GM19397 (cell line): ENCODE data around the gene PTTG1IP.

Experiments used
- ATAC-seq: cut with Tn5 transposase; IDR thresholded peaks from one replicate; pipeline ENCODE4 v1.9.1; 2021; ENCODE audit warnings: mild to moderate bottlenecking, moderate library complexity; ENCODE audit not compliant: unreplicated experiment

PTTG1IP gene

DNA sequence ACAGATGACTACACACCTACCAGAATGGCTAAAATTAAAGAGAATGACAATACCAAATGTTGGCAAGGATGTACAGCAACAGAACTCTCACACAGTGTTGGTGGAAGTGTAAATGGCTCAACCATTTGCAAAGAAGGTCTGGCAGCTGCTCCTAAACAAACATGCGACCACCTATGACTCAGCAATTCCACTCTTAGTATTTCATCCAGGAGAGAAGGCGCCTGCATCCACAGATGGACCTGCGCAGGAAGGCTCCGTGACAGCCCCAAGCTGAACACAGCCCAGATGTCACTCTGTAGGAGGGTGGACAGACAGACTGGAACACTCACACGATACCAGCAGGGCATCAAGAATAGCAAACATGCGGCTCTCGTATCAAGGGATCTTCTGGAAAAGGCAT, 6.7 kb downstream of the PTTG1IP start:
- ATAC-seq = no peak

DNA sequence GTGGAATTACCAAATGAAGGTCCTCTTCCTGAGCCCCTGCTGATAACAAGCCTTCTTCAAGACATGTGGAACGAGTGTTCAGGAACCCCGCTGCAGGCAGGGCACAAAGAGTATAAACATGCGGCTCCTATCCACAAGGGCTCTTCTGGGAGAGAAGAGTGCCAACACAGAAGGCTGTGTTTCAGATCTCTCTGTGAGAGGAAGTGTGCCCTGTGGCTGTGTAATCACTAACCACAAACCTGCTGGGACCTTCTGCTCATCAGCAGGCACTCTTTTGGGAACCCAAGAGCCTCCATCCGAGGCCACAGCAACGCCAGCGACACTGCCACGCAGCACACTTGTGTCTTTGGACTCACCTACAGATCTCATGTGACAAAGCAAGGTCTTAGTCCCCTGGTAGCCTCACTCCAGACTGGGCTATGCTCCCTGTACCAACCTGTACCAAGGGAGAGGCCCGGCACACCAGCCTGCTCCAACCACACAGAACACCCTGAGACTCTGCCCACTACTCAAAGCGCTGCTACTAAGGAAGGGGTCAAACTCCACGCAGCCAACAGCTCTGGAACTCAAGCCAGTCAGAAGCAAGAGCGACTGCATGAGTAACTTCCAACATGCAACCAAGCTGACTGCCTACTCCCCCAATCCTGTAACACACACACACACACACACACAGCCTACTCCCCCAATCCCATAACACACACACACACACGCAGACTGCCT, 7.8 kb downstream of the PTTG1IP start:
- no peak for ATAC-seq

DNA sequence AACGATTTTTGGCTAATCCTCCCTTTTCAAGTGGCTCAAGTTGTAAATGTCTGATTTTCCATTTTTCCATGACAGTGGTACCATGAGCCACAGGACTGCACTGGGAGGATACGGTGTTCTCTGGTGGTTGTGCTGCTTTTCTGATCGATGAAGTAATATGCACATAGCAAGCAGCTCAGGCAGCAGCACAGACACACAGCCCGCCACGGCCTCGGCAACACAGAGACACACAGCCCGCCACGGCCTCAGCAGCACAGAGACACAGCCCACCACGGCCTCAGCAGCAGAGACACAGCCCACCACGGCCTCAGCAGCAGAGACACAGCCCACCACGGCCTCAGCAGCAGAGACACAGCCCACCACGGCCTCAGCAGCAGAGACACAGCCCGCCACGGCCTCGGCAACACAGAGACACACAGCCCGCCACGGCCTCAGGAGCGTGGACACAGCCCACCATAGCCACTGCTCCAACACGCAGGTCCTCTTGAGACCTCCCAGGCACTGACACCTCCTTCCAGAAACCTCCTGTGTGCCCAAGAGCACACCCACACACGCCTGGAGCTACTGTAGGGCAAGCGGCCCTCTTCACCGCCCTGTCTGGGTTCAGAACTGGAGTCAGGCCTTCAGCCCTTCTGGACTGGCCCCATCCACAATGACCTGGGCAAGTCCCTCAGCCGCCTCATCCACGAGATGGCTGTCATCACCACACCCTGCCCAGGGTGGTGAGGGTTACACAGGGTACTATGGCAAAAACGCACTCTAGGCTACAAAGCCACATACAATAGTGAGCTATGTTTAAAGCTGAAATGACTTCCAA, 10.4 kb downstream of the PTTG1IP start:
- ATAC-seq = no peak

DNA sequence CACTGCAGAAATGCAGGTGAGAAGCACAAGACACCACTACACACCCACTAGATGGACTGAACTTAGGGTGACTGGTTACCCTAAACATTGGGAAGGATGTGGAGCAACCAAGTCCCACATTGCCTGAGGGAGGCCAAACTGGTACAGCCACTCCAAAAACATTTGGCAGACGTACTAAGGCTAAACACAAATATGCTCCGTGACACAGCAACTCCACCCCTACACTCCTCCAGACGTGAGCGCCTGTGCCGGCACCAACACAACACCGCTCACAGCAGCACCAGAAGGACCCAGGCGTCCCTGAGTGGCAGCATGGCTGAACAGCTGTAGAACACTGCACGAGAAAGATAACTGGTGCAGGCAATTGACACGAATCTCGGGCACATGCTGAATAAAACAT, 14.7 kb downstream of the PTTG1IP start:
- ATAC-seq = no peak

DNA sequence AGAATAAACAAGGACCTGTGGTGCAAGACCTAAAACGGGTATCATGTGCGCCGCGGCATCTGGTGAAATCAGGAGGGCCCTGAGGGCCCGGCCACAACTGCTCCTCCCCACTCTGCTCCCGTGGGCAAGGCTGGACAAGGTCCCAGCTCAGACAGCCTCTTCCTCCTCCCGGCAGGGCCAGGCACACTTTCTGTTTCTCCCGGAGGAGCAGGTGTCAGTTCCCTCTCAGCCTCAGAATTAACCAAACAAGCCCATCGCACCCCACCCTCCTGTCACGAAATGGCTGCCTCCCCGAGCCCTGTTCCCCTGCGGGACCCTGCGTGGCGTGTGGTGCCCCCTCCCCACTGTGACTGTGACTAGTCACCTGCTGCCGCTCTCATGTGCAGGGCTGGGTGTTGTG, 15.2 kb downstream of the PTTG1IP start:
- no peak for ATAC-seq

DNA sequence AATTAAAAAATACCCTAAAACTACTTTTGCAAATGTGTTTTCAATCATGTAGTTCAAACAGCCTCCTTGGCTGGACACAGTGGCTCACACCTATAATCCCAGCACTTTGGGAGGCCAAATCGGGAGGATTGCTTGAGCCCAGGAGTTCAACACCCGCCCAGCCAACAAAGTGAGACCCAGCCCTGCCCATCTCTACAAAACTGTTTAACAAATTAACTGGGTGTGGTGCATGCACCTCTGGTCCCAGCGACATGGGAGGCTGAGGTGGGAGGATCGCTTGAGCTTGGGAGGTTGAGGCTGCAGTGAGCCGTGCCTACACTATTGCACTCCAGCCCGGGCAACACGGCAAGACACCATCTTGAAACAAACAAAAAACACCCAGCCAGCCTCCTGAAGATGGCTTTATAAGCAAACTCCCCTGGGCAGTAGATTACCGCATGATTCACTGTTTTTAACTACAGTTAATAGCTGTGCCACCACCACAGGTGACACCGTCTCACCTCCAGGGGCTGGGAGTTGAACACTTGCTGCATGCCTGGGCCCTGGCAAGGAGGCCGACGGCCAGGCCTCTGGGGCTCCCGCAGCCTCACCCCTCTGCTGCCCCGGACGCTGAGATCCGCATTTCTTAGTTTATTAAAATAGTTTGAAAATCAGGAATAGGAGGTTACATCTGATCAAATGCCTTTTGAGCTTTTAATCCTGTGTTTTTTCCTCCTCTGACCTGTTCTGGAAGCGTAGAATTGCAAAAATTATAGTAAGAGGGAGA, 16.2 kb downstream of the PTTG1IP start:
- ATAC-seq = no peak

DNA sequence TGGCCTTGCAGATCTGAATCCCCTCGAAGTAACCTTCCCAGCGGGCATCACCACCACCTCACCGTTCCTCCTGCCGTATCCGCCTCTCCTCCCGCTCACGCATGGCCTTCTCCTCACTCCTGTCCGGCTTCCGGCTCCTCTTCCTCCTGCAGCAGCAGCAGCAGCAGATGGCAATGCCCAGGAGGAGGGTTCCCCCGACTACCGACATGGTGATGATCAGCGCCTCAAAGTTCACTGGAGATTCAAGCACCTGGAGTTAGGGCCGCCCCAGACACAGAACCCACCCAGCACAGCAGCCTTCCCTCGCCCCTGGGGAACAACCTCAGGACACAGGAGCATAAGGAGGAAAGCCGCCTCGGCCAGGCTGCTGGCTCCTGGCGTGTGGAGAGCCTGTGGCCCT, 17.4 kb downstream of the PTTG1IP start:
- ATAC-seq = no peak

DNA sequence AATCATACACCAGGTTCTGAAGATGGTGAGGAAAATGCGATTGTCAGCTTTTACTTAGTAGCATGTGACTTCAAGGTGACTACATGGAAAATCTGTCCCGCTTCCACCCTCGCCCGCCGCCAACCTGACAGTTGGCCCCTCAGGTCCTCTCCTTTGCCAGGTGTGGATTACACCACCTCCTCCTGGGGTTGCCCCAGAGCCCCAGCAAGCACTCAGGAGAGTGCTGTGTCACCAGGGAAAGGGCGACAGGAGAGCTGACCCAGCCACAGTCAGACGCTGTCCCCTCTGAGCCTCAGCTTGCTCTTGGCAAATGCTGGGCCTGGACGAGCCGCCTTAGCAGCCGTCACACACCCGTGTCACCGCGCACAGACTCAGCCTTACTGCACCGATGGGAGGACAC, 17.9 kb downstream of the PTTG1IP start:
- ATAC-seq = no peak

DNA sequence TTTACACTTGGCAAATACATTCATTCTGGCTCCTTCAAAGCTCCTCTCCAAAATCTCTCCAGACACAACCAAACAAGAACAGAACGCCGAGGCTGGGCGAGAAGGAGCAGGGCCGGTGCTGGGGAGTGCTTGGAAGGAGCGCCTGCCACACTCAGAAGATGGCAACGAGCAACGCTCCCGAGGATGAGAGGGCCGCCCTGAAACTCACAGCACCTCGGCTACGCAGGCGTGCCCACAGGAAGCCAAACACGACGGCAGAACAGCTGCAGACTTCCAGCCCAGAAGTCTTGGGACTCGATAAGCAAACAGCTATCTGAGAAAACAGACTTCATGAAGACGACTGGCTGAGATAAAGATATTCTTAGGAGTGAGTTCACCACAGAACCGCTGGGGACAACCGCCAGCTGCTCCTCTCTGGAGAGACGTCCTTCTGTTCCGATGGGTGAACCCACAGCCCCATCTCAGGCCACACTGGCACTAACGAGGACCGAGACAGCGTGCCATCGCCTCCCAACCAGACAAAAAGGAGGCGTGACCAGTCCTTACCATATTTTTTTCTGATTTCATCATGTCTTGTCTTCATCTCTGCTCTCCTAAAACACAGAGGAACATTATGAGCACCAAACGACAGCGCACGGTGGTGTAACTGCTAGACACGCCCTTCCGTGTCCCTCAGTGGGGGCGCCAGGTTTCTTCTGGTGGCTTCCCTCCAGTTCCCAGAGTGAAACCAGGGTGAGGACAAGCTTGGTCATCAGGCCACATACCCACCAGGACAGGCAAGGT, 18.6 kb downstream of the PTTG1IP start:
- no peak for ATAC-seq

DNA sequence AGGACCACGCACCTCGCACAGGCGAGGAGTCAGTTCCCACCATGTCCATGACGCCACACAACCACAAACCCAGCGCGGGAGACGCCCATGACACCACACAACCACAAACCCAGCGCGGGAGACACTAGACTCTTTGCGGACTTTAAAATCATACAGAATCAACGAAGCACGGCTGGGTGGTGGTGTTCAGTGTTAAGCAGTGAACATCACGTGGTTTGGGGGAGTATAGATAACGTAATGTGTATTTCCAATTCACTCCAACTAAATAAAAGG, 19.2 kb downstream of the PTTG1IP start:
- no peak for ATAC-seq

DNA sequence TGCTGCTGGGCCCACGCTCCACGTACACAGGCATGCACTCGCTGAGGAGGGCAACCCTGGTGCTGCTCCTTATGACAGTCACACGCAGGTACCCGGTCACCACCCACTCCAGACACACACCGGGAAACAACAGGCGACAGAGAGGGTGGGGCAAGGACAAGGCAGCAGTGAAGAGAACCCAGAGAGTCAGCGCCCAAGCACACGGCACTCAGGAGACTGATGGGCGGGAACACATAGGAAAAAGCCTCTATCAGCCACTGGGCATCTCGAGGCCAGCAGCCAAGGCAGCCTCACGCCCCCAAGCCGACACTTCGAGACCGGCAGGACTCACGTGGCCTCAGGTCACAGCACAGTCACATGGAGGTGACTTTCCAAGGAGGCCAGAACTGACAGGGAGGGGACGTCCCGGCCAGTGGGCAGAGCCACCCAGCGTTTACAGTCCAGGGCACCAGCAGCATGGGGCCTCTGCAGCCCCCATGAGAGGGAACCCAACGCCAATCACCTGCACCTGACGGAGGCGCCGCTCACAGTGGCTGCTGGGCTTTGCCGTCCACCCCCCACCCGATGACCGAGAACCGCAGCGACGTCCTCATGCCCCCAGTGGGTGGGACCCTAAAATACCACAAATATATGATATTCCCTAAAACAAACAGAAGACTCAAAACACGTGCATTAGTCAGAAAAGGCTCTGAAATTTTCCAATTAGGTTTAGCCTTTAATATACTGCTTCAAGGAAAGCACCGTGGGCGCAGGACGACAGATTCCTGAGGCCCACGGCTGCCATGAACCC, 19.7 kb downstream of the PTTG1IP start:
- no peak for ATAC-seq

DNA sequence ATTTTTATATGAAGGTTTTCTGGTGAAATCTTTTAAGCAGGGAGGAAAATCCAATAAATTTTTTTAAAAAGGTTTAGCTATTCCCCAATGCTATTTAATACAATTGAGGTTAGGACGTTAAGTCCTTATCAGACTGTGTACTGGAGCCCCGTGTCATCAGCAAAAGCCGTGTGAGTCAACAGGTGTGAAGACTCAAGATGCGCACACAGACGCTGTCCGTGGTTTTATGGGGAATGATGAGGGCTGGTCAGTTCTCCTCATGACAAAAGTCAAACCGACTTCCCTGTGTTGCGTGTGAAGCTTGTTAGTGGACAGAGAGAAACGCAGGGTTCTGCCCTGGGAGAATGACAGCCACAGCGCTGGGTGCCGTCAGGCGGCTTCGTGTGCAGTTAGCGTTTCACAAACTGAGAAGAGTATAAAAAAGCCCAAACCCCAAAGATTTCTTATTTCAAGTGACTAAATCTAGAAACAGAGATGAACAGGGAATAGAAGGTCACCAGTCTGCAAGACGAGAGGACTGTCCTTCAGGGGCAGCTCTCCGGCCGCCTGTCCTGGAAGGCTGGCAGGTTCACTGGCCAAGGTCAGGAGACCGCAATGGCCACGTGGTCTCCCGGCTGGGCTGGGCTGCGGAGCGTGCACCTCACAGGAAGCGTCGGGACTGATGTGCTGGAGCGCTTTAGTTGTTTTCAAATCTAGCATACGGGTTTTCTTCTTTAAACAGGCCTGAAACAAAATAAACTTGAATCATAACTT, 22.4 kb downstream of the PTTG1IP start:
- ATAC-seq = no peak

DNA sequence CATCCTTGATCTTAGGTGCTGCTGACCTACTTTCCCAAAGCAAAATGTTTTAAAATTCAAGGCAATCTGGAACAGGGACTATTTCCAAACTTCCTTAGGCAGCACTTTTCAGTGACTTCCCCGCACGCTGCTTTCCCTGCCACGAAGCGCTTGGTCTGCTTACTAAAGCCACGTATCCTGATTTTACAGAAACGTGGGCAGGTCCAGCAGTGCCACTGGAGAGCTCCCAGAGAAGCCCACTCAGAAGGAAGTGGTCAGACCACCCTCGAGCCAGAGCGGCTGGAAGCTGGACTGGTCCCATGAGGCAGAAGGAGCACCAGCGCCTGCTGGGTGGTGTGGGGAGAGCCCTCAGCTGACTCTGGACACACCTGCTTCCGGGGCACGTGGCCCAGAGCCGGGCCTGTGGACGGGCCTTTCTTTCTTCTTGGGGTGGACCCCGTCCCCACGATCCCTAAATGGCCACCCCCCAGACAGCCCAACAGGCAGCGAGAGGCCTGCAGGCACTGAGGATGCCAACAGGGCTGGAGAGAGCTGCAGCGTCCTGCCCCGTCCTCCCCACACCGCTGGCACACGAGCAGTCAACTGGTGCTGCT, 23.2 kb downstream of the PTTG1IP start:
- ATAC-seq = no peak

DNA sequence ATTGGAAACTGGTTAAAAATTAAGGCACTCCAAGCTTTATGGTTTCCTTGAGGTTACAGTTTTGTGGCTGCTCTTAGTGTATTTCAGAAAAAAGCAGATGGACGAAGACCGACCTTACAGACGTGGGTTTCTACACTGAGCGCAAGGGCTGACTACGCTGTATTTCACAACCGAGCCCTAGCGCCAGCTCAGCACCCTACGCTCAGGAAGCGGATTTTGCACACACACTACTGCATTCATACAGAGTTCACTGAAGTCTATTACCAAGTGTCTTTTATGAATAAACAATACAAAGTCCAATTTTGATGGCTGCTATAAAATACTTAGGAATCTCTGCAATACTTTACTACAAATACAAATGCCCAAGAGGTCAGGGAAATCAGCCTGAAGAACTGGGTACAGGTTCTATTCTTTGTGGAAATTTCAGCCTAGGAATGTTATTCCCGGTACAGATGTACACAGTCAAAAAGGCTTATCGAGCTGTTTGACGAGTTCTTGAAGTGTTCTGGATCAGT, 23.8 kb downstream of the PTTG1IP start:
- ATAC-seq = no peak

DNA sequence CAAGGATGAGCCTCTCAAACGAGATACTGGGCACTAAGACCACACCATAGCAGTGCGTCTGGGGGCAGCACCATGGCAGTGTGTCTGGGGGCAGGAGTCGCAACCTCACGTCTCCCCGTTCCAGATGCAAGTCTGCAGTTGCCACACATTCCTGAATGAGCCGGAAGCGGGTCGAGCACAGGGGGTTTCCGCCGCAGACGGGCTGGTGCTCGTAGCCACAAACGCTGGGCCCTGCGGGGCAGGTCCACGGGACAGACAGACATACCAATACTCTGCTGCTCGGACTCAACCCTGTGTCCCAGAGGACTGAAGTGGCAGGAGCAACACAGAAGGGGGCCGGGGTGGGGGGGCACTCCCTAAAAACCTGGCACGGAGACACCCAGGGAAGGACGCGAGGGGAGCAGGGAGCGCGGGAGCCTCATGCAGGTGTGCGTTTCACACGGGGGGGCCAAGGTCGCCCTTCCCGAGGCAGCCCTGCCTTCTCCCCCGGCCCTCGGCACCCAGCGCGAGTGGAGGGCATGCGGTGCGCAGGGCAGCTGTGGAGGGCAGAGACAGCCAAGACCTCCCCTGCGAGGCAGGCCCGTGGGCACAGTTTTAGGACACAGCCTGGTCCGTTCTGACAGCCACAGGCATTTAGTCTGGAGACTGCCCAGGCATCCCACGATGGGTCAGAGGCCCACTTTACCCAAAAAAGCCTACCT, 24.5 kb downstream of the PTTG1IP start:
- no peak for ATAC-seq

DNA sequence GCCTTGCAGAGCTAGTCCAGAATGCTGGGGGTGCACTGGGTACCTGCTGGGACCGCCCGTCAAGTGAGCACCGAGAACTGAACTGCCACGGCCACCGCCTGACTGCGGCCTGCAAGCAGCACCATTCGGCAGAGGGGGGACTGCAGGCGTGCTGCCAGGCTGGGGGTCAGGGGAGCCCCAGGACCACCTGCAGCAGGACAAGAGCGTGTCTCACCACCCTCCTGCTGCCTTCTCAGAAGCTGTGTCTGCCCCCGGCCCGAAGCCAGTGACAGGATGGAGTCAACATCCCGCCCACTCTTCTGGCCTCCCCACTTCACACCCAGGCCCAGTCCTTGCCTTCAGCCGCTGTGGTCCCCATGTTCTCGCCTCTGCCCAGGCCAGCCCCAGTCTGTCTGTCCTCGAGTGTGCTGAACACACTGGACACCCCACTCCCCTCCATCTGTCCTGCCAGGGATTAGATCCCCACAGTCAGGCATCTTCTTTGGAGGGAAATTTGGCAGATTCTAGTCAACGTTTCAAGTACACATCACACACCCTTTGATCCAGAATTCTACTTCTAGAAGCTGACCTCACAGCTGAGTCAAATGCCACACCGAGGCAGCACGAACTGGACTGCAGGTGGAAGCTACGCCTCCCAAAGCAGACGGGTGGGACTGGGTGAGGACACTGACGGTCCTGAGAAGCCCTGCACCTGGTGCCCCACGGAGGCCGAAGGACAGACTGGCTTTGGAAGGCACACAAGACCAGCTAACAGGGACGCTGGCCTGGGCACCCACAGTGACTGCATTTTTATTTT, 26.0 kb downstream of the PTTG1IP start:
- no peak for ATAC-seq

DNA sequence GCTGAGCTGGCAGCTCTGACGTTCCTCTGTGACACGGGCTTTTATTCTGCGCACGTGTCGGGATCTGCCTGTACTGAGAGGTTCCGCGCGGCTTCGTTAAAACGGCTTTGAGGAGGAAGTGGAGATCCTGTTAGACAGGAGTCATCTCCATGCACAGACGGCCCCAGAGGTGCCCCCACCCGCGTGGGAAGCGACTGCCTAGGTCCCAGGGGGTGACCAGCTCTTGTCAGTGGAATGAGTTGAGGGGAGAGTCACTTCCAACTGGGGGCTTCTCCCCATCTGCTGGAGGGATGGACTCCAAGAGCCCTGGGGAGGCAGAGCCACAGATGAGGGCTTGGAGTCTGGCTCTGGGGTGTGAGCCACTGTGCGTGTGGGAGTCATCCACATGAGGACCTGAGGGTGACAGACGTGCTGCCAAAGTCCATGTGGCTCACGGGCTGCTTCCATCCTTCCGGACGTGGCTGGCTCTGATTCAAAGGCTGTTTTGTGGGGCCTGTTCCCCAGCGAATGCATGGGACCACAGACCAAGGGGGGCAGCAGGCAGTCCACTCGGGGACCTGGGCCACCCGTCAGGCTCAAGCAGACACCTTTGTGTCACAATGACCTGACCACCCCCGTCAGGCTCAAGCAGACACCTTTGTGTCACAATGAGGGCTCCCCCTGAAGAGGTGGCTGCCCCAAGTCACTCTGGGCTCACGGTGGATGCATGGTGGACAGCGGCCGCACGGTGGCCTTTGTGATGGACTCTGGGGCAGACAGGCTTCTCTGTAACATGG, 26.8 kb downstream of the PTTG1IP start:
- no peak for ATAC-seq
